Neural cell (in vitro differentiated cells): ENCODE data around the gene PTDSS2. TPM values are rescaled to one million over a fixed set of nuclear protein-coding genes. Genes with fewer than 3 reads are reported as not detected.

Experiments
- H2AFZ ChIP-seq: fragments of 200-600, 300-800 bp; sonication (generic), shearing (Covaris generic); 2 replicates; pipeline ENCODE4 v1.6.0; 2014; ENCODE audit warnings: low read depth, mild to moderate bottlenecking, antibody characterized with exemption, low read length, moderate library complexity
- H3F3A ChIP-seq: fragments of 200-600 bp; shearing (Covaris generic); 2 replicates; pipeline ENCODE4 v1.6.1; 2016; ENCODE audit warnings: mild to moderate bottlenecking, moderate library complexity, mixed read lengths, antibody characterized with exemption, low read length; ENCODE audit not compliant: insufficient read depth, poor library complexity, severe bottlenecking
- H3K27ac ChIP-seq: fragments of 200-600, 300-800 bp; sonication (generic), shearing (Covaris generic); 2 replicates; pipeline ENCODE4 v1.5.1; 2014; ENCODE audit warnings: mild to moderate bottlenecking, low read length, moderate library complexity
- H3K27me3 ChIP-seq: fragments of 300-800, 200-600 bp; sonication (generic), shearing (Covaris generic); 2 replicates; pipeline ENCODE4 v1.6.0; 2014; ENCODE audit warnings: mild to moderate bottlenecking, low read depth, low read length, moderate library complexity; ENCODE audit not compliant: insufficient read depth
- H3K36me3 ChIP-seq: fragments of 300-800, 200-600 bp; sonication (generic), shearing (Covaris generic); 2 replicates; pipeline ENCODE4 v1.5.1; 2014; ENCODE audit warnings: mild to moderate bottlenecking, antibody characterized with exemption, low read length, moderate library complexity; ENCODE audit not compliant: insufficient read depth
- H3K4me2 ChIP-seq: fragments of 300-800, 200-600 bp; sonication (generic), shearing (Covaris generic); 2 replicates; pipeline ENCODE4 v1.6.0; 2014; ENCODE audit warnings: mild to moderate bottlenecking, low read length
- H3K4me3 ChIP-seq: fragments of 300-800, 200-600 bp; sonication (generic), shearing (Covaris generic); 2 replicates; pipeline ENCODE4 v1.5.1; 2014; ENCODE audit warnings: mild to moderate bottlenecking, low read length, moderate library complexity
- H3K79me2 ChIP-seq: fragments of 200-600 bp; shearing (Covaris generic); replicated peaks from 2 replicates; pipeline ENCODE4 v1.6.0; 2014; ENCODE audit warnings: mild to moderate bottlenecking, low read length, moderate library complexity; ENCODE audit not compliant: insufficient read depth
- H3K9ac ChIP-seq: fragments of 300-800, 200-600 bp; sonication (generic), shearing (Covaris generic); 2 replicates; pipeline ENCODE4 v1.6.1; 2016; ENCODE audit warnings: mild to moderate bottlenecking, low read length, mixed read lengths
- H3K9me2 ChIP-seq: fragments of 200-600 bp; shearing (Covaris generic); 2 replicates; pipeline ENCODE4 v1.6.1; 2016; ENCODE audit warnings: mild to moderate bottlenecking, low read length, mixed read lengths; ENCODE audit not compliant: insufficient read depth
- H3K9me3 ChIP-seq: fragments of 200-600, 300-800 bp; sonication (generic), shearing (Covaris generic); 2 replicates; pipeline ENCODE4 v1.6.1; 2016; ENCODE audit warnings: mild to moderate bottlenecking, mixed run types, low read length, moderate library complexity, mixed read lengths
- H4K20me1 ChIP-seq: fragments of 200-600 bp; shearing (Covaris generic); 2 replicates; pipeline ENCODE4 v1.6.1; 2016; ENCODE audit warnings: mild to moderate bottlenecking, mixed run types; ENCODE audit not compliant: insufficient read depth
- EP300 ChIP-seq: fragments of 450-650 bp; conservative IDR thresholded peaks from 2 replicates; pipeline ENCODE4 v1.6.1; 2014; ENCODE audit warnings: antibody characterized with exemption, mild to moderate bottlenecking, moderate library complexity; ENCODE audit not compliant: poor library complexity, severe bottlenecking
- EZH2 ChIP-seq: fragments of 200-600, 300-800 bp; shearing (Covaris generic), sonication (generic); IDR thresholded peaks from 2 replicates; pipeline ENCODE4 v1.6.1; 2014; ENCODE audit warnings: antibody characterized with exemption, low read length, borderline replicate concordance, mild to moderate bottlenecking; ENCODE audit not compliant: insufficient read depth, poor library complexity, severe bottlenecking
- MXI1 ChIP-seq: fragments of 450-650 bp; conservative IDR thresholded peaks from 2 replicates; pipeline ENCODE4 v1.6.1; 2014; ENCODE audit warnings: antibody characterized with exemption, mild to moderate bottlenecking; ENCODE audit not compliant: poor library complexity, severe bottlenecking
- POLR2AphosphoS5 ChIP-seq: IDR thresholded peaks from 2 replicates; pipeline ENCODE4 v1.6.1; 2012
- RAD21 ChIP-seq: fragments of 450-650 bp; conservative IDR thresholded peaks from 2 replicates; pipeline ENCODE4 v1.6.1; 2014; ENCODE audit warnings: antibody characterized with exemption, mild to moderate bottlenecking, moderate library complexity
- SMC3 ChIP-seq: fragments of 450-650 bp; conservative IDR thresholded peaks from 2 replicates; pipeline ENCODE4 v1.6.1; 2014; ENCODE audit warnings: antibody characterized with exemption, mild to moderate bottlenecking, moderate library complexity; ENCODE audit not compliant: poor library complexity
- TAF1 ChIP-seq: IDR thresholded peaks from 2 replicates; pipeline ENCODE4 v1.6.1; 2012; ENCODE audit warnings: low read depth
- polyA plus RNA-seq: library from polyadenylated mRNA; depleted of rRNA; stranded (reverse); fragments of >200 nt; gene quantifications from 2 replicates; pipeline ENCODE4 v1.2.3, GENCODE V29; 2014
- TF ChIP-seq, protein P1 (sequence below): fragments of 450-650 bp; IDR thresholded peaks from 2 replicates; pipeline ENCODE4 v1.5.1; 2014; ENCODE audit warnings: antibody characterized with exemption, mild to moderate bottlenecking, moderate library complexity; ENCODE audit not compliant: poor library complexity, severe bottlenecking
- TF ChIP-seq, protein P2 (sequence below): IDR thresholded peaks from 2 replicates; pipeline ENCODE4 v1.6.1; 2012; ENCODE audit warnings: borderline replicate concordance

The PTDSS2 gene
- polyA plus RNA-seq, 1 donor from 2014 or later, result 54.3 TPM

DNA sequence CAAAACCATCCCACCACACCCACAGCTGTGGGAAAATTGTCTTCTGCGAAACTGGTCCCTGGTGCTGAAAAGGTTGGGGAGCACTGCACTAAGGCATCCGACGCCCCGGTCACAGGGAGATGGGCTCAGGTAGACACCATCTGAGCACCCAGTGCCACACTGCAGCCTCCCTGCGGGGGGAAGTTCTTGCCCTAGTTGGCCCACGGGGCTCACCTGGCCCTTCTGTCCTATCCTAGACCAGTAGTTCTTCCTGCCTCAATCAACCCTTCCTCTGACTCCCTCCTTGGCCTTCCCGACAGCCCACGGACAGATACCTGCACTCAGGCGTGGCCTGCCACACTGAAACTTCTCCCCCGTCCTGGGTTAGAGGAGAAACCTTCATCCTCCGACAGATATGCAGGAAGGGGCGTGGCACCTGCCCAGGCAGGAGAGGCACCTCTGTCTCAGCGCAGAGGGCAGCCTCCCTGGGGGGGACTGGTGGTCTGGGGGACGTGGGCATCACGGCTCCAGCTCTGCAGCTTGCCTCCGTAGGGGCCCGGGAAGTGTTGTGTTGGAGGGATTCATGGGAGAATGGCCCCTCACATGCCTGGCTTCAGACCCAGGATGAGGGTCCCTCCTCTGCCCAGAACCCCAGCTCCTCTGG lies 12.7 kb upstream of the PTDSS2 start:
- no peak for TF ChIP-seq EZH2
- TF ChIP-seq SMC3, result no peak
- TF ChIP-seq MXI1, result no peak
- TF ChIP-seq POLR2AphosphoS5, result no peak
- TF ChIP-seq RAD21, result no peak
- TF ChIP-seq TAF1, result no peak
- TF ChIP-seq, protein P1, sequence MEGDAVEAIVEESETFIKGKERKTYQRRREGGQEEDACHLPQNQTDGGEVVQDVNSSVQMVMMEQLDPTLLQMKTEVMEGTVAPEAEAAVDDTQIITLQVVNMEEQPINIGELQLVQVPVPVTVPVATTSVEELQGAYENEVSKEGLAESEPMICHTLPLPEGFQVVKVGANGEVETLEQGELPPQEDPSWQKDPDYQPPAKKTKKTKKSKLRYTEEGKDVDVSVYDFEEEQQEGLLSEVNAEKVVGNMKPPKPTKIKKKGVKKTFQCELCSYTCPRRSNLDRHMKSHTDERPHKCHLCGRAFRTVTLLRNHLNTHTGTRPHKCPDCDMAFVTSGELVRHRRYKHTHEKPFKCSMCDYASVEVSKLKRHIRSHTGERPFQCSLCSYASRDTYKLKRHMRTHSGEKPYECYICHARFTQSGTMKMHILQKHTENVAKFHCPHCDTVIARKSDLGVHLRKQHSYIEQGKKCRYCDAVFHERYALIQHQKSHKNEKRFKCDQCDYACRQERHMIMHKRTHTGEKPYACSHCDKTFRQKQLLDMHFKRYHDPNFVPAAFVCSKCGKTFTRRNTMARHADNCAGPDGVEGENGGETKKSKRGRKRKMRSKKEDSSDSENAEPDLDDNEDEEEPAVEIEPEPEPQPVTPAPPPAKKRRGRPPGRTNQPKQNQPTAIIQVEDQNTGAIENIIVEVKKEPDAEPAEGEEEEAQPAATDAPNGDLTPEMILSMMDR, result no peak
- TF ChIP-seq EP300, result no peak
- TF ChIP-seq, protein P2, sequence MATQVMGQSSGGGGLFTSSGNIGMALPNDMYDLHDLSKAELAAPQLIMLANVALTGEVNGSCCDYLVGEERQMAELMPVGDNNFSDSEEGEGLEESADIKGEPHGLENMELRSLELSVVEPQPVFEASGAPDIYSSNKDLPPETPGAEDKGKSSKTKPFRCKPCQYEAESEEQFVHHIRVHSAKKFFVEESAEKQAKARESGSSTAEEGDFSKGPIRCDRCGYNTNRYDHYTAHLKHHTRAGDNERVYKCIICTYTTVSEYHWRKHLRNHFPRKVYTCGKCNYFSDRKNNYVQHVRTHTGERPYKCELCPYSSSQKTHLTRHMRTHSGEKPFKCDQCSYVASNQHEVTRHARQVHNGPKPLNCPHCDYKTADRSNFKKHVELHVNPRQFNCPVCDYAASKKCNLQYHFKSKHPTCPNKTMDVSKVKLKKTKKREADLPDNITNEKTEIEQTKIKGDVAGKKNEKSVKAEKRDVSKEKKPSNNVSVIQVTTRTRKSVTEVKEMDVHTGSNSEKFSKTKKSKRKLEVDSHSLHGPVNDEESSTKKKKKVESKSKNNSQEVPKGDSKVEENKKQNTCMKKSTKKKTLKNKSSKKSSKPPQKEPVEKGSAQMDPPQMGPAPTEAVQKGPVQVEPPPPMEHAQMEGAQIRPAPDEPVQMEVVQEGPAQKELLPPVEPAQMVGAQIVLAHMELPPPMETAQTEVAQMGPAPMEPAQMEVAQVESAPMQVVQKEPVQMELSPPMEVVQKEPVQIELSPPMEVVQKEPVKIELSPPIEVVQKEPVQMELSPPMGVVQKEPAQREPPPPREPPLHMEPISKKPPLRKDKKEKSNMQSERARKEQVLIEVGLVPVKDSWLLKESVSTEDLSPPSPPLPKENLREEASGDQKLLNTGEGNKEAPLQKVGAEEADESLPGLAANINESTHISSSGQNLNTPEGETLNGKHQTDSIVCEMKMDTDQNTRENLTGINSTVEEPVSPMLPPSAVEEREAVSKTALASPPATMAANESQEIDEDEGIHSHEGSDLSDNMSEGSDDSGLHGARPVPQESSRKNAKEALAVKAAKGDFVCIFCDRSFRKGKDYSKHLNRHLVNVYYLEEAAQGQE, result no peak
- Histone ChIP-seq H3K27me3 (no peaks in the 10 kb centered on the region), H3K9ac (no peak overlapping the region), H3F3A (no peaks in the 10 kb centered on the region), H3K9me2 (no peaks in the 10 kb centered on the region), H3K4me3 (no peak overlapping the region), H2AFZ (no peak overlapping the region), H3K36me3 (no peaks in the 10 kb centered on the region), H3K9me3 (no peaks in the 10 kb centered on the region), H3K79me2 (no peaks in the 10 kb centered on the region), H3K27ac (no peak overlapping the region), H4K20me1 (no peaks in the 10 kb centered on the region), H3K4me2 (no peak overlapping the region)

DNA sequence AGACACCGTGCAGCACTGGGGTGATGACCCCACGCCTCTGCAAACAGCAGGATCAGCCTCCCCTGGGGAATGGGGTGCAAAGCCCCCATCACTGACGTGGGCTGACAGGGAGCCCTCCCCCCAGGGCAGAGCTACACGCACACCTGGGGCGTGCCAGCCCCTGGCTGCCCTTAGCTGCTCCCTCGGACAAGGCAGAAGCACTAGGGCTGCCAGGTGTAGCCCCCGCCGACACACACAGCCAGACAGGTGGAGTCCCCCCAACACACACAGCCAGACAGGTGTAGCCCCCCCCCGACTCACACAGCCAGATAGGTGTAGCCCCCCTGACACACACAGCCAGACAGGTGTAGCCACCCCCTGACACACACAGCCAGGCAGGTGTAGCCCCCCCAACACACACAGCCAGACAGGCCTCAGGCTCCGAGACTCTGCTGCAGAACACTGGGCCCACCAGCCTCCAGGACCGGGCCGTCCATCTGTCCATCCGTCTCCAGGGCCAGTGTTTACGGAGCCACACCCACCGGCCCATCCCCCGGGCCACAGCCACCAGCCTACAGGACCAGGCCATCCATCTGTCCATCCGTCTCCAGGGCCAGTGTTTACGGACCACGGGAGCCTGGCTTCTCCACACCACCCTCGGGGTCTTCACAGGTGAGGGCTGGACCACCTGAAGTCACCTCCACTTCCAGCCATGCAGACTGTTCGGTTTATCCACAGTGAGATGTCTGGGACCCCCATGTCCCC lies 11.8 kb upstream of the PTDSS2 start:
- H2AFZ ChIP-seq, result no peak overlapping the region
- H3K9me3 ChIP-seq, result no peaks in the 10 kb centered on the region

More for the DNA sequence above, 11.8 kb upstream of the PTDSS2 start:
- Histone ChIP-seq H3F3A (no peaks in the 10 kb centered on the region), H3K79me2 (no peaks in the 10 kb centered on the region), H3K4me2 (no peak overlapping the region), H3K9ac (no peak overlapping the region), H3K4me3 (no peak overlapping the region), H4K20me1 (no peaks in the 10 kb centered on the region), H3K9me2 (no peaks in the 10 kb centered on the region), H3K27ac (no peak overlapping the region), H3K36me3 (no peaks in the 10 kb centered on the region), H3K27me3 (no peaks in the 10 kb centered on the region)
- TF ChIP-seq TAF1, result no peak
- no peak for TF ChIP-seq POLR2AphosphoS5
- TF ChIP-seq, protein P2, result no peak
- TF ChIP-seq MXI1, result no peak
- TF ChIP-seq EP300, result no peak
- no peak for TF ChIP-seq EZH2
- TF ChIP-seq, protein P1, result no peak
- TF ChIP-seq RAD21, result no peak
- no peak for TF ChIP-seq SMC3
